HepG2 (cell line): ENCODE measurements around the gene PLEKHH1. TPM values are rescaled to one million over a fixed set of nuclear protein-coding genes. Genes with fewer than 3 reads are reported as not detected.

Experiments used
- ATAC-seq: fragments of 200-7000 bp; cut with Tn5 transposase; 3 replicates; pipeline ENCODE4 v1.9.1; 2020; ENCODE audit warnings: mild to moderate bottlenecking, moderate library complexity
- BruUV-seq: library from RNA; stranded (reverse); fragments of 400-500 nt; replicated peaks from 2 replicates; lab custom pipeline; 2021; lab: Mats Ljungman, UMichigan
- CTCF ChIA-PET: fragments of 300-600 bp; formaldehyde crosslinking; extraction: SDS; loops from one replicate; lab custom pipeline; 2021; ENCODE audit warnings: low total read pairs, inconsistent platforms, low intra/inter-chr PET ratio; lab: Yijun Ruan, JAX
- POLR2A ChIA-PET: fragments of 350-600 bp; sonication (Branson Sonifier 250); formaldehyde crosslinking; loops from one replicate; lab custom pipeline; 2020; ENCODE audit warnings: antibody characterized with exemption, inconsistent platforms; lab: Yijun Ruan, JAX
- DNase-seq: peaks from one replicate; pipeline ENCODE4 v3.0.0-alpha.2; 2015; ENCODE audit warnings: low spot score
- FAIRE-seq: peaks from 3 replicates; lab custom pipeline; 2011; peaks lifted over from hg19 to GRCh38; lab: Jason Lieb, UNC
- H2AFZ ChIP-seq: one replicate; pipeline ENCODE4 v1.6.1; 2011; ENCODE audit warnings: low read length, inconsistent platforms
- H3K27ac ChIP-seq: fragments of 300-600 bp; 3 replicates; pipeline ENCODE4 v1.8.0; 2011; ENCODE audit warnings: mixed run types, mild to moderate bottlenecking, mixed read lengths, low read length, inconsistent platforms; ENCODE audit not compliant: insufficient read depth; ENCODE audit errors: extremely low read length
- H3K27me3 ChIP-seq, 2 experiments: fragments of 200-600 bp in 1 of 2; 2 replicates in 1 of 2; 3 replicates in 1 of 2; pipeline versions ENCODE4 v1.6.0 to v1.8.0; 2011; ENCODE audit warnings: low read length in 2 of 2, mild to moderate bottlenecking in 2 of 2, moderate library complexity in 2 of 2, inconsistent platforms in 1 of 2; ENCODE audit not compliant: insufficient read depth in 2 of 2, control insufficient read depth in 1 of 2
- H3K36me3 ChIP-seq, 2 experiments: fragments of 200-600 bp in 1 of 2; replicated peaks in 1 of 2; 2 replicates in 1 of 2; 3 replicates in 1 of 2; pipeline versions ENCODE4 v1.5.1 to v1.8.0; 2011; ENCODE audit warnings: low read length in 2 of 2, inconsistent platforms in 1 of 2; ENCODE audit not compliant: insufficient read depth in 2 of 2, control insufficient read depth in 1 of 2
- H3K4me1 ChIP-seq: 2 replicates; pipeline ENCODE4 v1.5.1; 2012; ENCODE audit warnings: low read length, inconsistent platforms; ENCODE audit not compliant: insufficient read depth
- H3K4me2 ChIP-seq: 2 replicates; pipeline ENCODE4 v1.6.0; 2011; ENCODE audit warnings: low read depth, low read length, inconsistent platforms
- H3K4me3 ChIP-seq, 3 experiments: fragments of 200-600 bp in 1 of 3; sonication (generic), shearing (Covaris generic) in 1 of 3; replicated peaks in 1 of 3; 2 replicates each; pipeline ENCODE4 v1.5.1; 2011 to 2016; ENCODE audit warnings: low read length in 3 of 3, inconsistent platforms in 2 of 3, low read depth in 2 of 3, mild to moderate bottlenecking in 2 of 3, control low read depth in 1 of 3, mixed read lengths in 1 of 3; ENCODE audit not compliant: insufficient read depth in 1 of 3
- H3K79me2 ChIP-seq: one replicate; pipeline ENCODE4 v1.6.1; 2011; ENCODE audit warnings: low read length, inconsistent platforms; ENCODE audit not compliant: insufficient read depth
- H3K9ac ChIP-seq: 2 replicates; pipeline ENCODE4 v1.6.0; 2011; ENCODE audit warnings: mild to moderate bottlenecking, low read depth, low read length, inconsistent platforms; ENCODE audit not compliant: insufficient read depth
- H3K9me3 ChIP-seq: 2 replicates; pipeline ENCODE4 v1.5.1; 2012; ENCODE audit warnings: mild to moderate bottlenecking, low read length
- H4K20me1 ChIP-seq: 2 replicates; pipeline ENCODE4 v1.6.0; 2011; ENCODE audit warnings: inconsistent platforms, mild to moderate bottlenecking, low read length, moderate library complexity; ENCODE audit not compliant: insufficient read depth
- ATF7-NPFF ChIP-seq: sonication (generic); formaldehyde crosslinking; IDR thresholded peaks from 2 replicates; pipeline ENCODE4 v1.8.1; 2023; ENCODE audit warnings: mild to moderate bottlenecking, low read depth, missing genetic modification reagents, moderate library complexity
- E2F5 ChIP-seq: sonication (generic); formaldehyde crosslinking; conservative IDR thresholded peaks from 2 replicates; pipeline ENCODE4 v1.4.0; 2020; ENCODE audit warnings: missing genetic modification reagents
- HOXA7 ChIP-seq: sonication (generic); formaldehyde crosslinking; IDR thresholded peaks from 2 replicates; pipeline ENCODE4 v1.8.1; 2022; ENCODE audit warnings: mild to moderate bottlenecking, missing genetic modification reagents, moderate library complexity
- PITX1 ChIP-seq: sonication (generic); formaldehyde crosslinking; IDR thresholded peaks from 2 replicates; pipeline ENCODE4 v1.5.1; 2020; ENCODE audit warnings: mild to moderate bottlenecking, missing genetic modification reagents
- REXO4 ChIP-seq: sonication (generic); formaldehyde crosslinking; IDR thresholded peaks from 2 replicates; pipeline ENCODE4 v1.8.0; 2022; ENCODE audit warnings: missing genetic modification reagents, mild to moderate bottlenecking, borderline replicate concordance
- SETDB1 ChIP-seq: sonication (generic); formaldehyde crosslinking; IDR thresholded peaks from 2 replicates; pipeline ENCODE4 v1.5.1; 2020; ENCODE audit warnings: missing genetic modification reagents, mild to moderate bottlenecking, borderline replicate concordance
- ZFP36 ChIP-seq: fragments of 150-350 bp; IDR thresholded peaks from 2 replicates; pipeline ENCODE4 v1.6.1; 2018; ENCODE audit warnings: borderline replicate concordance, low read length, low read depth; ENCODE audit not compliant: partially characterized antibody
- ZKSCAN1 ChIP-seq: fragments of 150-350 bp; IDR thresholded peaks from 2 replicates; pipeline ENCODE4 v1.6.1; 2014; ENCODE audit warnings: low read length
- ZNF160 ChIP-seq: sonication (generic); formaldehyde crosslinking; IDR thresholded peaks from 2 replicates; pipeline ENCODE4 v1.8.0; 2022; ENCODE audit warnings: mild to moderate bottlenecking, inconsistent platforms, missing genetic modification reagents
- ZNF253 ChIP-seq: sonication (generic); formaldehyde crosslinking; IDR thresholded peaks from 2 replicates; pipeline ENCODE4 v1.8.0; 2022; ENCODE audit warnings: mild to moderate bottlenecking, missing genetic modification reagents, borderline replicate concordance
- ZNF569 ChIP-seq: sonication (generic); formaldehyde crosslinking; IDR thresholded peaks from 2 replicates; pipeline ENCODE4 v1.5.0; 2020; ENCODE audit warnings: mild to moderate bottlenecking, missing genetic modification reagents, moderate library complexity, borderline replicate concordance
- ZNF704 ChIP-seq: sonication (generic); formaldehyde crosslinking; IDR thresholded peaks from 2 replicates; pipeline ENCODE4 v1.8.1; 2023; ENCODE audit warnings: mild to moderate bottlenecking, inconsistent platforms, moderate library complexity, missing genetic modification reagents, borderline replicate concordance
- WGBS: methylation state at CpG from one replicate; pipeline ENCODE4 v1.1.6; 2017; ENCODE audit warnings: low lambda C conversion rate; 5-methylcytosine and 5-hydroxymethylcytosine counted together
- in situ Hi-C: cut with HindIII; loops from 2 replicates; pipeline ENCODE4 v1.10.0; 2017; ENCODE audit warnings: low pct_unique_long_range_greater_than_20kb; ENCODE audit not compliant: extremely low pct_ligation_motif_present
- intact Hi-C: fragments of 100-400 bp; cut with micrococcal nuclease; formaldehyde crosslinking; loops from one replicate; pipeline ENCODE4 v1.10.0; 2022; ENCODE audit not compliant: unreplicated experiment
- polyA plus RNA-seq, 8 experiments: library from polyadenylated mRNA; depleted of rRNA in 3 of 8; stranded (reverse) in 7 of 8; unstranded in 1 of 8; fragments of >200 nt; fragmentation: Illumina TruSeq in 4 of 8; extraction: Trizol in 4 of 8; gene quantifications; 2 replicates each; pipeline versions ENCODE4 v1.2.1 to v1.2.3, GENCODE V29; 2011 to 2016; ENCODE audit warnings: low read depth in 4 of 8, missing spikeins in 1 of 8, mixed read lengths in 1 of 8; ENCODE audit not compliant: insufficient read depth in 1 of 8
- total RNA-seq, 5 experiments: library from RNA; depleted of rRNA; stranded (reverse); fragments of >200 nt; fragmentation: Illumina TruSeq; extraction: Trizol; gene quantifications; 2 replicates each; pipeline ENCODE4 v1.2.3, GENCODE V29; 2016; ENCODE audit warnings: low read depth in 1 of 5

The PLEKHH1 gene
- total and polyA plus RNA-seq, 2 of the 13 experiments (the other 11 are each of a cell fraction or from before 2014, with no cell fraction given) = 8.6 to 15.8 TPM

GRCh38 chr14:67554341-67554740 is 21.3 kb downstream of the PLEKHH1 start:
- FAIRE-seq = no peak
- TF ChIP-seq REXO4 (CRISPR knock-in tag) = no peak
- TF ChIP-seq ZKSCAN1 = no peak
- no peak for TF ChIP-seq ZNF704 (CRISPR knock-in tag)

GRCh38 chr14:67555518-67556090 is 22.5 kb downstream of the PLEKHH1 start:
- no peak for FAIRE-seq
- no peak overlapping the region for H2AFZ ChIP-seq
- ATAC-seq = no peak
- no peak overlapping the region for H3K4me2 ChIP-seq
- H3K9me3 ChIP-seq = no peaks in the 10 kb centered on the region
- in situ Hi-C loops = no loop called here
- intact Hi-C loops = no loop called here
- H3K27me3 ChIP-seq = no peaks in the 10 kb centered on the region
- no peak overlapping the region for H3K4me3 ChIP-seq
- no TSS peak for BruUV-seq
- POLR2A ChIA-PET = no interaction called here
- WGBS = 95% methylated on average over 8 of the region's 11 CpGs
- no peaks in the 10 kb centered on the region for H3K79me2 ChIP-seq
- H4K20me1 ChIP-seq = no peaks in the 10 kb centered on the region
- no peak overlapping the region for H3K27ac ChIP-seq
- CTCF ChIA-PET = no interaction called here
- peaks cover 0 to 11% of the 10 kb centered on the region in 2 experiments; a peak in 2 of 5 replicates for H3K36me3 ChIP-seq
- H3K4me1 ChIP-seq = peaks cover 13% of the 10 kb centered on the region
- no peak for DNase-seq
- H3K9ac ChIP-seq = no peak overlapping the region
- no peak for TF ChIP-seq ZFP36
- no peak for TF ChIP-seq ATF7-NPFF (CRISPR knock-in tag)
- TF ChIP-seq E2F5 (CRISPR knock-in tag) = no peak
- no peak for TF ChIP-seq HOXA7 (CRISPR knock-in tag)
- no peak for TF ChIP-seq ZNF160 (CRISPR knock-in tag)
- no peak for TF ChIP-seq SETDB1
- TF ChIP-seq ZNF569 (CRISPR knock-in tag) = no peak
- TF ChIP-seq ZNF253 = no peak
- no peak for TF ChIP-seq PITX1 (CRISPR knock-in tag)

More at GRCh38 chr14:67554341-67554740, 21.3 kb downstream of the PLEKHH1 start:
- no peak overlapping the region for H3K27ac ChIP-seq
- in situ Hi-C loops = no loop called here
- intact Hi-C loops = no loop called here
- BruUV-seq = no TSS peak
- H3K4me1 ChIP-seq = peaks cover 13% of the 10 kb centered on the region
- no peak overlapping the region for H3K9ac ChIP-seq
- no peak for DNase-seq
- H3K27me3 ChIP-seq = no peaks in the 10 kb centered on the region
- ATAC-seq = no peak
- H2AFZ ChIP-seq = no peak overlapping the region
- no peak overlapping the region for H3K4me2 ChIP-seq
- WGBS = 93% methylated on average over 6 of the region's 7 CpGs
- no peaks in the 10 kb centered on the region for H3K9me3 ChIP-seq
- H3K36me3 ChIP-seq = peaks cover 0 to 7% of the 10 kb centered on the region in 2 experiments; a peak in 2 of 5 replicates
- no peaks in the 10 kb centered on the region for H3K79me2 ChIP-seq
- H3K4me3 ChIP-seq = no peak overlapping the region
- CTCF ChIA-PET = no interaction called here
- POLR2A ChIA-PET = no interaction called here
- no peaks in the 10 kb centered on the region for H4K20me1 ChIP-seq
